Measurements from ENCODE around the gene CHURC1. TPM values are rescaled to one million over a fixed set of nuclear protein-coding genes. Genes with fewer than 3 reads are reported as not detected.

CHURC1 gene
- total RNA-seq, 1 donor from 2014 or later: 57.9 TPM

DNA sequence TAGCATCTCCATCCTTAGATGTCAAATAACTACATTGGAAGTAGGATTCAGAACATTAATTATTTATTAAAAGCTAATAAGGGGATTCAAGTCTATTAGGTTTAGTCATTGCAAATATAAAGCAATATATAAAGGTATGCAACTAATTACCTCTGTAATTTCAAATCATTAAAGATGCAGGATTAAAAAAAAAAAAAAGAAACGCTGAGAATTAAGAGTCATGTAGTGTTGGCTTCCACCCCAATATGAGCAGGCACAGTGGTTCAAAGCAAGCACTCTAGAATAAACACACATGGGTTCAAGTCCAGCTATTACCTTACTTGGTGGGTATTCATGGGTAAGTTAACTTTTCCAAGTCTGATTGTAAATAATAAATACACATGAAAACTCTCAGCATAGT is 45.4 kb upstream of the CHURC1 start:
- H3K9me3 ChIP-seq: no peaks in the 10 kb centered on the region
- H3K27ac ChIP-seq: no peak overlapping the region
- intact Hi-C loops (cut with DNase I): no loop called here
- no peaks in the 10 kb centered on the region for H3K27me3 ChIP-seq
- H3K36me3 ChIP-seq: no peaks in the 10 kb centered on the region
- no peak for DNase-seq (ENCODE audit: extremely low spot score in 2 of 2)
- no peaks in the 10 kb centered on the region for H3K4me1 ChIP-seq
- H3K4me3 ChIP-seq: no peak overlapping the region
- TF ChIP-seq POLR2AphosphoS5 (IDR thresholded peaks at IDR 0.05; ENCODE audit: insufficient read depth in 1 of 2, low read depth in 1 of 2): no peak
- no peak for TF ChIP-seq POLR2A (IDR thresholded peaks at IDR 0.05)
- no peak for TF ChIP-seq CTCF (IDR thresholded peaks at IDR 0.05)

DNA sequence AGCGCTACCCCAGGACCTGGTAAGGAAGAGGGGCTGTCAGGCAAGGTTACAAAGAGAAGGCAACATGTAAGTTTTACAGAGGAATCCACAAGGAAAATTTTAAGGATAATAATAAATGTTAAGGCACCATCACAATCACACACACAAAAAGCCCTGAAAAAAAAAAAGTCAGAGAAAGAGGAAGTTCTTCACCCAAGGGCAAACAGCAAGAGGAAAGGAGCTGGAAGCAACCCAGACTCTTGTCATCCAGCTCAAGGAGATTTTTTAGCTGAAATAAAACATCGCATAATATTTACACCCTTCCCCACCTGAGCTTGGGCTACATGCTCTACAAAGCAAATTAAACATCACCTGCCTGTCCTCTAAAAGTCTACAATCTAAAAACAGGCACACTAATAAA is 44.1 kb upstream of the CHURC1 start:
- no peaks in the 10 kb centered on the region for H3K9me3 ChIP-seq
- H3K27ac ChIP-seq: no peak overlapping the region
- H3K36me3 ChIP-seq: no peaks in the 10 kb centered on the region
- TF ChIP-seq POLR2A (IDR thresholded peaks at IDR 0.05) (no peak), CTCF (IDR thresholded peaks at IDR 0.05) (no peak), POLR2AphosphoS5 (IDR thresholded peaks at IDR 0.05; ENCODE audit: insufficient read depth in 1 of 2, low read depth in 1 of 2) (no peak)
- intact Hi-C loops (cut with DNase I): no loop called here
- no peak for DNase-seq (ENCODE audit: extremely low spot score in 2 of 2)
- H3K4me3 ChIP-seq: no peak overlapping the region
- no peaks in the 10 kb centered on the region for H3K27me3 ChIP-seq
- H3K4me1 ChIP-seq: no peaks in the 10 kb centered on the region

GRCh38 chr14:64871344-64871743 is 42.9 kb upstream of the CHURC1 start:
- Histone ChIP-seq H3K27me3 (no peaks in the 10 kb centered on the region), H3K4me3 (no peak overlapping the region), H3K27ac (no peak overlapping the region), H3K36me3 (no peaks in the 10 kb centered on the region), H3K4me1 (no peaks in the 10 kb centered on the region), H3K9me3 (no peaks in the 10 kb centered on the region)
- DNase-seq (ENCODE audit: extremely low spot score in 2 of 2): no peak
- intact Hi-C loops (cut with DNase I): no loop called here
- TF ChIP-seq POLR2AphosphoS5 (IDR thresholded peaks at IDR 0.05; ENCODE audit: insufficient read depth in 1 of 2, low read depth in 1 of 2): no peak
- TF ChIP-seq POLR2A (IDR thresholded peaks at IDR 0.05): no peak
- TF ChIP-seq CTCF (IDR thresholded peaks at IDR 0.05): no peak

DNA sequence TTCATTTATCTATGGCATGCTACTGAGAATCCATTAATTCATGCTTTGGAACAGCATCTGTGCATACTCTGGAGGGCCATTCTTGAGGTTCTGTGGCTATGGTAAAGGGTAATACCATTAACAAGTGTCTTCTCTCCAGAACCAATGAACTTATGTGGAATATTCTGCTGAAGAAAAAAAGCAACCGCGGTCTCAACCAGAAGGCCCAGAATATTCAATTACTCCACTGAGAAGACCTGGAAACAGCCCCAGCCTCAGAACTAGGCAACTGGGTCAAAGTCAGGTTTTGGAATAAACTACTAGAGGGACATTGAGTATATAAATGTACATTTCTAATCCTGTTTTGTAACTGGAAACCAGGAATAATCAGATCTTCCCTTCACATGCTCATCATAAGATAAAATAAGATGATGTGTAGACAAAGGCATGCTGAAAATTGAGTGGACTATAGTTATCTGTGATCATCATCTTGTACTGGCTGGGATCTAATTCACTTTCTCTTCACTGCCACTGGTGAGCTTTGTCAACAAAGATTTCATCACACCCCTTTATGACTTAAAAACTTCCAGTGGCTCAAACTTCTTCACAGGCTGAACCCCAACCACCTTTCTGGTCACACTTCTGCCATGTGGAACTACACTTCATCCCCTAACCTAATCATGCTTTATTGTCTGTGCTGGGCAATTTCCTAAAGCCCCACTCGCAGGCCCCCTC is 40.6 kb upstream of the CHURC1 start:
- Histone ChIP-seq H3K27me3 (peaks cover 6% of the 10 kb centered on the region), H3K4me3 (no peak overlapping the region), H3K4me1 (no peaks in the 10 kb centered on the region), H3K36me3 (no peaks in the 10 kb centered on the region), H3K27ac (no peak overlapping the region), H3K9me3 (no peaks in the 10 kb centered on the region)
- no peak for DNase-seq (ENCODE audit: extremely low spot score in 2 of 2)
- intact Hi-C loops (cut with DNase I): no loop called here
- no peak for TF ChIP-seq CTCF (IDR thresholded peaks at IDR 0.05)
- TF ChIP-seq POLR2A (IDR thresholded peaks at IDR 0.05): no peak
- TF ChIP-seq POLR2AphosphoS5 (IDR thresholded peaks at IDR 0.05; ENCODE audit: insufficient read depth in 1 of 2, low read depth in 1 of 2): no peak

- intact Hi-C loops (cut with DNase I): no loop called here
- Histone ChIP-seq H3K9me3 (no peaks in the 10 kb centered on the region), H3K4me3 (no peak overlapping the region), H3K4me1 (peaks cover 10% of the 10 kb centered on the region), H3K36me3 (no peaks in the 10 kb centered on the region), H3K27me3 (peaks cover 14% of the 10 kb centered on the region), H3K27ac (no peak overlapping the region)
- no peak for DNase-seq (ENCODE audit: extremely low spot score in 2 of 2)
- TF ChIP-seq POLR2AphosphoS5 (IDR thresholded peaks at IDR 0.05; ENCODE audit: insufficient read depth in 1 of 2, low read depth in 1 of 2) (no peak), POLR2A (IDR thresholded peaks at IDR 0.05) (no peak), CTCF (IDR thresholded peaks at IDR 0.05) (no peak)
Observed at GRCh38 chr14:64875350-64875749, 38.9 kb upstream of the CHURC1 start.

All from vagina (tissue), 2 donors.